GM12878 (cell line): ENCODE data around the gene TSPAN19. TPM values are rescaled to one million over a fixed set of nuclear protein-coding genes. Genes with fewer than 3 reads are reported as not detected.

ENCODE experiments used
- ATAC-seq: fragments of 200-7000 bp; cut with Tn5 transposase; 3 replicates; pipeline ENCODE4 v1.9.1; 2020; ENCODE audit warnings: mild to moderate bottlenecking, moderate library complexity
- BruUV-seq: library from RNA; stranded (reverse); fragments of 400-500 nt; replicated peaks from 2 replicates; lab custom pipeline; 2021; lab: Mats Ljungman, UMichigan
- CTCF ChIA-PET: fragments of 300-600 bp; sonication (Branson Sonifier 250); formaldehyde crosslinking; extraction: SDS; loops from one replicate; lab custom pipeline; 2021; ENCODE audit warnings: inconsistent platforms; lab: Yijun Ruan, JAX
- POLR2A ChIA-PET: fragments of 350-600 bp; formaldehyde crosslinking; extraction: SDS; loops from one replicate; lab custom pipeline; 2021; ENCODE audit warnings: inconsistent platforms; lab: Charles Lee
- RAD21 ChIA-PET: fragments of 300-600 bp; sonication (Branson Sonifier 250); formaldehyde crosslinking; loops from one replicate; lab custom pipeline; 2023; ENCODE audit warnings: antibody characterized with exemption; ENCODE audit not compliant: unreplicated experiment; lab: Charles Lee
- SMC1A ChIA-PET: fragments of 300-600 bp; sonication (Branson Sonifier 250); formaldehyde crosslinking; loops from one replicate; lab custom pipeline; 2023; ENCODE audit not compliant: unreplicated experiment, uncharacterized antibody; lab: Charles Lee
- DNase-seq: peaks from one replicate; pipeline ENCODE4 v3.0.0-alpha.2; 2011; ENCODE audit warnings: low read depth, low spot score
- FAIRE-seq: peaks from 3 replicates; lab custom pipeline; 2011; peaks lifted over from hg19 to GRCh38; lab: Jason Lieb, UNC
- H2AFZ ChIP-seq: 2 replicates; pipeline ENCODE4 v1.6.0; 2011; ENCODE audit warnings: low read depth, low read length, control low read depth; ENCODE audit not compliant: control insufficient read depth
- H3K27ac ChIP-seq: 2 replicates; pipeline ENCODE4 v1.5.1; 2011; ENCODE audit warnings: control low read depth; ENCODE audit not compliant: control insufficient read depth, insufficient read depth
- H3K27me3 ChIP-seq, 2 experiments: replicated peaks in 1 of 2; 2 replicates each; pipeline versions ENCODE4 v1.6.0 to v1.6.1; 2011; ENCODE audit warnings: low read length in 1 of 2; ENCODE audit not compliant: control insufficient read depth in 2 of 2, insufficient read depth in 2 of 2
- H3K36me3 ChIP-seq, 2 experiments: 2 replicates each; pipeline ENCODE4 v1.5.1; 2011; ENCODE audit warnings: low read length in 1 of 2; ENCODE audit not compliant: control insufficient read depth in 2 of 2, insufficient read depth in 2 of 2
- H3K4me1 ChIP-seq: 2 replicates; pipeline ENCODE4 v1.6.1; 2011; ENCODE audit warnings: mild to moderate bottlenecking, low read length, moderate library complexity, mixed read lengths; ENCODE audit not compliant: control insufficient read depth, insufficient read depth
- H3K4me2 ChIP-seq: 2 replicates; pipeline ENCODE4 v1.6.0; 2011; ENCODE audit warnings: control low read depth; ENCODE audit not compliant: control insufficient read depth, insufficient read depth
- H3K4me3 ChIP-seq: fragments of 200-600 bp; sonication (generic); 2 replicates; pipeline ENCODE4 v1.5.1; 2016
- H3K79me2 ChIP-seq: 2 replicates; pipeline ENCODE4 v1.6.0; 2011; ENCODE audit warnings: low read length; ENCODE audit not compliant: control insufficient read depth, insufficient read depth
- H3K9ac ChIP-seq: 2 replicates; pipeline ENCODE4 v1.8.0; 2011; ENCODE audit warnings: low read length, control low read depth, mixed read lengths; ENCODE audit not compliant: control insufficient read depth, insufficient read depth
- H3K9me3 ChIP-seq: replicated peaks from 3 replicates; pipeline ENCODE4 v1.5.1; 2011; ENCODE audit warnings: mild to moderate bottlenecking, low read length; ENCODE audit not compliant: control insufficient read depth, insufficient read depth
- H4K20me1 ChIP-seq: 2 replicates; pipeline ENCODE4 v1.6.0; 2011; ENCODE audit not compliant: control insufficient read depth, insufficient read depth
- BACH1 ChIP-seq: fragments of 450-650 bp; IDR thresholded peaks from 2 replicates; pipeline ENCODE4 v1.6.1; 2017; ENCODE audit warnings: mild to moderate bottlenecking, borderline replicate concordance
- BCL11A ChIP-seq: IDR thresholded peaks from 2 replicates; pipeline ENCODE4 v1.6.1; 2011; ENCODE audit warnings: low read depth, low read length
- CHD1 ChIP-seq: IDR thresholded peaks from 2 replicates; pipeline ENCODE4 v1.6.1; 2012; ENCODE audit warnings: low read depth, low read length, improper control_type of control experiment
- HDGF ChIP-seq: fragments of 450-650 bp; IDR thresholded peaks from 2 replicates; pipeline ENCODE4 v1.6.1; 2016; ENCODE audit warnings: antibody characterized with exemption
- KLF5 ChIP-seq: fragments of 450-650 bp; IDR thresholded peaks from 2 replicates; pipeline ENCODE4 v1.6.1; 2014; ENCODE audit warnings: mild to moderate bottlenecking; ENCODE audit not compliant: partially characterized antibody
- MEF2A ChIP-seq: IDR thresholded peaks from 2 replicates; pipeline ENCODE4 v1.6.1; 2011; ENCODE audit warnings: low read depth, mild to moderate bottlenecking, low read length, moderate library complexity; ENCODE audit not compliant: insufficient read depth
- NBN ChIP-seq: fragments of 450-650 bp; IDR thresholded peaks from 2 replicates; pipeline ENCODE4 v1.6.1; 2016
- NFXL1 ChIP-seq: fragments of 450-650 bp; IDR thresholded peaks from 2 replicates; pipeline ENCODE4 v1.6.1; 2017; ENCODE audit warnings: antibody characterized with exemption, mild to moderate bottlenecking, borderline replicate concordance
- PML ChIP-seq: IDR thresholded peaks from 2 replicates; pipeline ENCODE4 v1.6.1; 2012; ENCODE audit warnings: low read length, inconsistent platforms
- SMAD5 ChIP-seq: IDR thresholded peaks from 2 replicates; pipeline ENCODE4 v1.6.1; 2016; ENCODE audit warnings: antibody characterized with exemption, low read depth
- SREBF1 ChIP-seq: IDR thresholded peaks from 2 replicates; pipeline ENCODE4 v1.6.1; 2012; ENCODE audit warnings: mild to moderate bottlenecking, low read length
- STAT3 ChIP-seq: IDR thresholded peaks from 2 replicates; pipeline ENCODE4 v1.6.1; 2011; ENCODE audit warnings: low read depth, low read length, improper control_type of control experiment
- SUPT20H ChIP-seq: IDR thresholded peaks from 2 replicates; pipeline ENCODE4 v1.6.1; 2011; ENCODE audit warnings: low read depth, mild to moderate bottlenecking, low read length, moderate library complexity, borderline replicate concordance; ENCODE audit not compliant: control insufficient read depth
- SUZ12 ChIP-seq: fragments of 200-600 bp; sonication (generic); IDR thresholded peaks from one replicate; pipeline ENCODE4 v1.6.1; 2018; ENCODE audit warnings: antibody characterized with exemption, mild to moderate bottlenecking; ENCODE audit not compliant: unreplicated experiment
- TBL1XR1 ChIP-seq: IDR thresholded peaks from 2 replicates; pipeline ENCODE4 v1.6.1; 2012; ENCODE audit warnings: low read depth, low read length, improper control_type of control experiment
- WGBS: methylation state at CpG from one replicate; pipeline ENCODE4 v1.1.6; 2016; ENCODE audit warnings: low lambda C conversion rate; ENCODE audit not compliant: insufficient replicate concordance, insufficient coverage; ENCODE audit errors: missing lambda C conversion rate; 5-methylcytosine and 5-hydroxymethylcytosine counted together
- in situ Hi-C: fragments of 300-500 bp; cut with MboI; formaldehyde crosslinking; loops from 9 replicates; pipeline ENCODE4 v1.14.3; 2018; ENCODE audit warnings: mixed read lengths
- intact Hi-C: fragments of 100-400 bp; cut with micrococcal nuclease; formaldehyde crosslinking; loops from one replicate; pipeline ENCODE4 v1.14.2; 2022; ENCODE audit not compliant: unreplicated experiment
- polyA plus RNA-seq, 11 experiments: library from polyadenylated mRNA; depleted of rRNA in 4 of 11; unstranded in 6 of 11; stranded (reverse) in 5 of 11; fragments of >200 nt; fragmentation: Nextera tagmentation in 4 of 11; fragmentation: Illumina TruSeq in 1 of 11; extraction: Ambion mirVana in 4 of 11; extraction: Trizol in 1 of 11; gene quantifications; 1 replicate in 1 of 11; 2 replicates in 10 of 11; pipeline versions ENCODE4 v1.2.1 to v1.2.3, GENCODE V29; 2011 to 2016; ENCODE audit warnings: inconsistent platforms in 2 of 11, missing spikeins in 2 of 11, low read depth in 1 of 11
- total RNA-seq, 4 experiments: library from RNA; depleted of rRNA in 3 of 4; stranded (reverse); fragments of >200 nt in 3 of 4; fragmentation: Illumina TruSeq in 1 of 4; extraction: Trizol in 1 of 4; gene quantifications; 2 replicates each; pipeline versions ENCODE4 v1.2.1 to v1.2.3, GENCODE V29; 2013 to 2021
- TF ChIP-seq, protein P1 (sequence below): IDR thresholded peaks from 2 replicates; pipeline ENCODE4 v1.6.1; 2012; ENCODE audit warnings: low read depth, low read length, improper control_type of control experiment
- TF ChIP-seq, protein P2 (sequence below): fragments of 450-650 bp; IDR thresholded peaks from 2 replicates; pipeline ENCODE4 v1.6.1; 2017; ENCODE audit warnings: mild to moderate bottlenecking
- TF ChIP-seq, protein P3 (sequence below): fragments of 450-650 bp; IDR thresholded peaks from 2 replicates; pipeline ENCODE4 v1.6.1; 2014; ENCODE audit warnings: mild to moderate bottlenecking

The TSPAN19 gene
- total and polyA plus RNA-seq, 10 of the 15 experiments (the other 5 are each of a cell fraction or from before 2014, with no cell fraction given), result not detected

DNA sequence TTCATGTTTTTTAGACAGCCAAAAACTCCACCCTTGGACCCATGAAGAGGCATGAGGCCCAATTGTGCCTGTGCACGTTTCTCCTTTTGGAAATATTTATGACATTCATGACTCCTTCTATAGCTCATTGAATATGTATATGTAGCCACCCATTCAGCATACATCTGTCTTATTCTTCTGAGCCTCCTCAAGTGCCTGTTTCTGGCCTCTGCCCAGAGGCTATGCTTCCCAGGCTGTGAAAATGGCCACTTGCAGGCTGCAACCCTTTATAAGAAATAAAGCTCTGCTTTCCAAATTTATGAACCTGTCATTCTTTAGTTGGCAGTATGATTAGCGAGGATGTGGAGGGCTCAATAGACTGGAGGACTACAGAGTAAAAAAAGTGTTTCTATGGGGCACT lies 35.3 kb downstream of the TSPAN19 start:
- Histone ChIP-seq H2AFZ (no peak overlapping the region), H3K36me3 (no peaks in the 10 kb centered on the region), H3K79me2 (no peaks in the 10 kb centered on the region), H3K4me1 (no peaks in the 10 kb centered on the region), H3K4me2 (no peak overlapping the region)
- intact Hi-C loops (no loop called here), in situ Hi-C loops (no loop called here)
- WGBS, result 11% methylated on average over 2 of the region's 2 CpGs
- RAD21 ChIA-PET, result no interaction called here
- CTCF ChIA-PET, result interaction anchor here (1.3 to 1.7 kb wide), 2 partner anchors 28 to 126 kb away, joined by 3 read pairs; no protein-coding TSS in a partner anchor
- ATAC-seq, result no peak
- BruUV-seq, result no TSS peak
- TF ChIP-seq CHD1 (no peak), NBN (no peak), SUPT20H (no peak), PML (no peak), STAT3 (no peak), BACH1 (no peak), BCL11A (no peak), HDGF (no peak), SMAD5 (no peak), MEF2A (no peak), SUZ12 (no peak), SREBF1 (no peak), NFXL1 (no peak), KLF5 (no peak), TBL1XR1 (no peak)
- TF ChIP-seq, protein P1, sequence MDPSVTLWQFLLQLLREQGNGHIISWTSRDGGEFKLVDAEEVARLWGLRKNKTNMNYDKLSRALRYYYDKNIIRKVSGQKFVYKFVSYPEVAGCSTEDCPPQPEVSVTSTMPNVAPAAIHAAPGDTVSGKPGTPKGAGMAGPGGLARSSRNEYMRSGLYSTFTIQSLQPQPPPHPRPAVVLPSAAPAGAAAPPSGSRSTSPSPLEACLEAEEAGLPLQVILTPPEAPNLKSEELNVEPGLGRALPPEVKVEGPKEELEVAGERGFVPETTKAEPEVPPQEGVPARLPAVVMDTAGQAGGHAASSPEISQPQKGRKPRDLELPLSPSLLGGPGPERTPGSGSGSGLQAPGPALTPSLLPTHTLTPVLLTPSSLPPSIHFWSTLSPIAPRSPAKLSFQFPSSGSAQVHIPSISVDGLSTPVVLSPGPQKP, result no peak
- TF ChIP-seq, protein P2, sequence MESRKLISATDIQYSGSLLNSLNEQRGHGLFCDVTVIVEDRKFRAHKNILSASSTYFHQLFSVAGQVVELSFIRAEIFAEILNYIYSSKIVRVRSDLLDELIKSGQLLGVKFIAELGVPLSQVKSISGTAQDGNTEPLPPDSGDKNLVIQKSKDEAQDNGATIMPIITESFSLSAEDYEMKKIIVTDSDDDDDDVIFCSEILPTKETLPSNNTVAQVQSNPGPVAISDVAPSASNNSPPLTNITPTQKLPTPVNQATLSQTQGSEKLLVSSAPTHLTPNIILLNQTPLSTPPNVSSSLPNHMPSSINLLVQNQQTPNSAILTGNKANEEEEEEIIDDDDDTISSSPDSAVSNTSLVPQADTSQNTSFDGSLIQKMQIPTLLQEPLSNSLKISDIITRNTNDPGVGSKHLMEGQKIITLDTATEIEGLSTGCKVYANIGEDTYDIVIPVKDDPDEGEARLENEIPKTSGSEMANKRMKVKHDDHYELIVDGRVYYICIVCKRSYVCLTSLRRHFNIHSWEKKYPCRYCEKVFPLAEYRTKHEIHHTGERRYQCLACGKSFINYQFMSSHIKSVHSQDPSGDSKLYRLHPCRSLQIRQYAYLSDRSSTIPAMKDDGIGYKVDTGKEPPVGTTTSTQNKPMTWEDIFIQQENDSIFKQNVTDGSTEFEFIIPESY, result no peak
- TF ChIP-seq, protein P3, sequence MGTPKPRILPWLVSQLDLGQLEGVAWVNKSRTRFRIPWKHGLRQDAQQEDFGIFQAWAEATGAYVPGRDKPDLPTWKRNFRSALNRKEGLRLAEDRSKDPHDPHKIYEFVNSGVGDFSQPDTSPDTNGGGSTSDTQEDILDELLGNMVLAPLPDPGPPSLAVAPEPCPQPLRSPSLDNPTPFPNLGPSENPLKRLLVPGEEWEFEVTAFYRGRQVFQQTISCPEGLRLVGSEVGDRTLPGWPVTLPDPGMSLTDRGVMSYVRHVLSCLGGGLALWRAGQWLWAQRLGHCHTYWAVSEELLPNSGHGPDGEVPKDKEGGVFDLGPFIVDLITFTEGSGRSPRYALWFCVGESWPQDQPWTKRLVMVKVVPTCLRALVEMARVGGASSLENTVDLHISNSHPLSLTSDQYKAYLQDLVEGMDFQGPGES, result no peak
- TF ChIP-seq, all 136 proteins: peak for 0
- no peaks in the 10 kb centered on the region for H3K27me3 ChIP-seq
- peaks cover 2% of the 10 kb centered on the region; the same call in 1 of the 3 replicates for H3K9me3 ChIP-seq
- no peak overlapping the region for H3K27ac ChIP-seq
- DNase-seq, result no peak
- H3K9ac ChIP-seq, result no peak overlapping the region
- H3K4me3 ChIP-seq, result no peak overlapping the region
- no peak for FAIRE-seq
- no peaks in the 10 kb centered on the region for H4K20me1 ChIP-seq
- ChIA-PET SMC1A (no interaction called here), POLR2A (no interaction called here)
